Cardiac septum (tissue), 1 donor: ENCODE data around the gene STAB1. TPM values are rescaled to one million over a fixed set of nuclear protein-coding genes. Genes with fewer than 3 reads are reported as not detected.

Source experiments
- DNase-seq: peaks from one replicate; pipeline ENCODE4 v3.0.0-alpha.2; 2020; ENCODE audit warnings: low spot score
- intact Hi-C: fragments of 100-400 bp; cut with DNase I; formaldehyde crosslinking; loops from one replicate; pipeline ENCODE4 v1.14.0; 2022
- total RNA-seq: library from RNA; stranded (reverse); fragmentation: NEBNext Ultra II Directional; extraction: Animal tissue kit (Norgen Biotek cat#: 25700); gene quantifications from one replicate; pipeline ENCODE4 v1.2.1, GENCODE V29; 2021
- donor health status: DM: no; HTN: no; CAD: no.

STAB1 gene
- total RNA-seq, 1 donor from 2014 or later = 52.2 TPM

DNA sequence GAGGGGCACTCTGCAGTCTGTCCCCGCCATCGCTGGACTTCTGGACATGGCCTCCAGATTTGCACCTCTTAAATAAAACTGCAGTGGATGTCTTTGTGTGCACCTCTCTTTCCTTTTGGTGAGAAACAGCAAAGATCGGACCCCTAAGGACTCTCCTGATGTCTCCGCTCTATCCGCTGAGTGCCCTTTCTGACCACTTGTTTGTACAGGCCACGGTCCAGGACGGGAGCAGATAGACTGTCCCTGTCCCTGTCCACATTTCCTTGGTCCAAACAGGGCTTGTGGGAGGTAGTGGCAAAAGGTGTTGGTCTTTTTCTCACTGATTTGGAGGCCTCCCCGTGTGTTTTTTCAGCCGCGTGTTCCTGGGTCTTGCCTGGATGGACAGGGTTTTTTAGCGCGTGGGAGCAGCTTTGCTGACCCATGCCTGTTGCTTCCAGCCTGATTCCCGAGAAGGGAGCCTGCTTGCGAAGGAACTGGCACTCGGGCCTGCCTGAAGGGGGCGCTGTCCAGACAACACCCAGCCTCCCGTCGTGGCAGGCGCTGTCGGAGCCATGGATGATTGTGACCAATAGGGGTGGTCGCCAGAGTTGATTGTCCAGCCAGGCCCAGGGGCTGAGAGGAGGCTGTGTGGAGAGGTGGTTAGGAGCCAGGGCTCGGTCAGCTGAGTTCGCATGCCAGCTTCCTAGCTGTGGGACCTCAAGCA lies 13.2 kb upstream of the STAB1 start:
- DNase-seq = no peak
- intact Hi-C loops = loop anchor here (2.0 kb wide), 1 partner anchor 49 kb away; no protein-coding TSS in a partner anchor

DNA sequence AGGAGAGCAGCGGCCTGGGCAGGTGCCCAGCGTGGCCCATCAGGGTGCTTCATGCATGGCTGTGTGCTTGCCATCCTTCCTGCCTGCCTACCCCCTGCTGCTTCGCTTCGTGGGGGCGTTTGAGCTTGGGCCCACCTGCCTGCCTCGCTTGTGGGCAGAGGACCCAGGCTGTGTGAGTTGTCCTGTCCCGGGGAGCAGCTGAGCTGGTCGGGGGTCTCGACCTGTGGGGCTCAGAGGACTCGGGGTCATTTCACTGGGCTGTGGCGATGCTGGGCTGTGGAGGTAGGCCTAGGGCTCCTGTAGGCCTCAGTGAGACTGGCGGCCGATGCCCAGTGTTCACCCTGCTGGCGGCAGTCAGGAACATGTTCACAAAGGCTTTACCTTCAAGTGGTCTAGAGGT lies 12.1 kb upstream of the STAB1 start:
- no peak for DNase-seq
- intact Hi-C loops = loop anchor here (2.0 kb wide), 1 partner anchor 48 kb away; no protein-coding TSS in a partner anchor

DNA sequence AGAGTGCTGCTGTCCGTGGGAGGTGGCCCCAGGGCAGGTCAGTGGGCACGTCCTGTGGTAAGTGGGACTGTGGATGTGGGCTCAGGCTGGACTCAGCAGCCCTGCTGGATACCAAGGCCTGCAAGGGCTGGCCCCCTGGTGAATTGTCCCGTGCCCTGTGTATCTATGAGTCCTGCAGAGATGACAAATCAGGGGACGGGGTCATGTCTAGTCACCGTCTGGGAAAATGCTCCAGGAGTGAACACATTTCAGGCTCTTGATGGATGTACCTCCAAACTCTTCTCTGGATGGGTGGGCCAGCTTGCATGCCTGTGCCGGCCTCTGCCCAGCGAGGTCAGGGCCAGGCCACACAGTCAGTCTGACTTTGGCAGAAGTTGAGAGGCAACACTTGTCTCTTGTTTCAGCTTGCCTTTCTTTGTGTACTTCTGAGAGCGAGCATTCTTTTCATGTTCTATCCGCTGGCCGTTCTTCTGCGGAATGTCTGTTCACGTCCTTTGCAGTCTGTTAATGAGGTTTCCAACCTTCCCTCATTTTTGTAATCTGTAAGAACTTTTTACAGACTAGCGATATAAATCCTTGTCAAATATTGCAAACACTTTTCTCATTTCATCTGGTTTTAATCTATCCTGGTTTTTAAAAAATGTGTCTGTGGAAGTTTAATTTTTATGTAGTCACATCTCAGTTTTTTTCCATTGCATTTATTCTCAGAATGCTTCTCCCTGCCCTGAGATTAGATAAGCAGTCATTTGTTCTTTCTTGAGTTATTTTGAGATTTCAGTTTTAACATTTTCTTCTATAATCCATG lies 11.4 kb upstream of the STAB1 start:
- intact Hi-C loops = loop anchor here (2.0 kb wide), 1 partner anchor 47 kb away; no protein-coding TSS in a partner anchor
- no peak for DNase-seq

- DNase-seq = no peak
- intact Hi-C loops = no loop called here
Measured at GRCh38 chr3:52484680-52485461, 10.3 kb upstream of the STAB1 start.

DNA sequence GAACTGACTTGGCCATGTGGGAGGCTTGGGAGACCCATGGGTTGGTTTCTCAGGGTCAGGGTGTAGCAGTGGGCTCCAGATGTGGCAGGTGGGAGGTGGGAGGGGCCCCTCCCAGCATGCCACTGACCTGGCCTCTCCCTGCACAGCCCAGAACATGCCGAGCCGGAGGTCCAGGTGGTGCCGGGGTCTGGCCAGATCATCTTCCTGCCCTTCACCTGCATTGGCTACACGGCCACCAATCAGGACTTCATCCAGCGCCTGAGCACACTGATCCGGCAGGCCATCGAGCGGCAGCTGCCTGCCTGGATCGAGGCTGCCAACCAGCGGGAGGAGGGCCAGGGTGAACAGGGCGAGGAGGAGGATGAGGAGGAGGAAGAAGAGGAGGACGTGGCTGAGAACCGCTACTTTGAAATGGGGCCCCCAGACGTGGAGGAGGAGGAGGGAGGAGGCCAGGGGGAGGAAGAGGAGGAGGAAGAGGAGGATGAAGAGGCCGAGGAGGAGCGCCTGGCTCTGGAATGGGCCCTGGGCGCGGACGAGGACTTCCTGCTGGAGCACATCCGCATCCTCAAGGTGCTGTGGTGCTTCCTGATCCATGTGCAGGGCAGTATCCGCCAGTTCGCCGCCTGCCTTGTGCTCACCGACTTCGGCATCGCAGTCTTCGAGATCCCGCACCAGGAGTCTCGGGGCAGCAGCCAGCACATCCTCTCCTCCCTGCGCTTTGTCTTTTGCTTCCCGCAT lies 7.9 kb upstream of the STAB1 start:
- no peak for DNase-seq
- intact Hi-C loops = no loop called here

GRCh38 chr3:52487788-52488691 lies 7.1 kb upstream of the STAB1 start:
- DNase-seq = no peak
- intact Hi-C loops = no loop called here

DNA sequence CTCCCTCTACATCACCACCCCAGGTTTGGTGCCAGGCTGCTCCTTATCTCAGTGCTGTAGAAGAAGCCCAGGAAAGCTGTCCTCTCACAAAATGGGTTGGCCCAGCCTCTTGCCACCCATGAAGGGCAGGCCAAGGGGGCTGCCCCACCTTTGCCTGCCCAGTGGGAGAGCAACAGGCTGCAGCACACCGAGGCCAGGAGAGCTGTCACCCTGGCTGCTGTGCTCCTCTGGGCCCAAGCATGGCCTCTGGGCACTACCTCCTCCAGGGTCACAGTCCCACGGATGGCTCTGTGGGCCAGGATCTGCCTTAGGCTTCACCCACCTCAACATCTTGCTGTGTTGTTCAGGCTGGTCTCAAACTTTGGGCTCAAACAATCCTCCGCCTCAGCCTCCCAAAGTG lies 6.4 kb upstream of the STAB1 start:
- intact Hi-C loops = no loop called here
- no peak for DNase-seq

GRCh38 chr3:52489453-52489852 lies 5.7 kb upstream of the STAB1 start:
- intact Hi-C loops = no loop called here
- DNase-seq = no peak

DNA sequence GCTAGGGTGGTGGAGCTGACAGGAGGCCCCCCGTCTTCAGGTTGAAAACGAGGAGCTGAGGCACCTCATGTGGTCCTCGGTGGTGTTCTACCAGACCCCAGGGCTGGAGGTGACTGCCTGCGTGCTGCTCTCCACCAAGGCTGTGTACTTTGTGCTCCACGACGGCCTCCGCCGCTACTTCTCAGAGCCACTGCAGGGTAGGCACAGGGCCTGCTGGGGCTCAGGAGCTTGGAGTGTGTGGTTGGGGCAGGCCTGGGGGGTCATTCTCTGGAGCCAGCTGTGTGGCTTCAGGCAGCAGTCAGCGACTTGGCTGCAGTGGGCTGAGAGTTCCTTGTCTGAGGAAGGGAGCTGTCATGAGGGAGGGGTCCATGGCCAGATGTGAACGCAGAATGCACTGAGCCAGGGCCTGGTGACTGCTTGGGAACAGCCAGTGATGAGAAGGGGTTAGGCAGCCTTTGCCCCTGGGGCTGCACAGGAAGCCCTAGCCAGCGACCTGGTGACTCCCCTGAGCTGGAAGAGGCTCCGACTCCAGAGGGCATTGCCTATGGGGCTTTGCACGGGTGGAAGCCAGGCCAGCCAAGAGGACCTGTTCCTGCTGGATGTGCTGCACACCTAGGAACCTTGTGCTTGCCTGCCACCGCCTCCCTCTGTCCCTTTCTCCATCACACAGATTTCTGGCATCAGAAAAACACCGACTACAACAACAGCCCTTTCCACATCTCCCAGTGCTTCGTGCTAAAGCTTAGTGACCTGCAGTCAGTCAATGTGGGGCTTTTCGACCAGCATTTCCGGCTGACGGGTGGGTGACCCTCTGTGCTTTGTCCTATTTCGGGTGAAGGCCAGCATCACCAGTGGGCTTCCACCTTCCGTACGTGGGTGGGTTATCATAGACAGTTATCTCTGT lies 4.9 kb upstream of the STAB1 start:
- intact Hi-C loops = no loop called here
- no peak for DNase-seq

GRCh38 chr3:52490939-52491526 lies 4.1 kb upstream of the STAB1 start:
- intact Hi-C loops = no loop called here
- DNase-seq = peak; percentile 85

DNA sequence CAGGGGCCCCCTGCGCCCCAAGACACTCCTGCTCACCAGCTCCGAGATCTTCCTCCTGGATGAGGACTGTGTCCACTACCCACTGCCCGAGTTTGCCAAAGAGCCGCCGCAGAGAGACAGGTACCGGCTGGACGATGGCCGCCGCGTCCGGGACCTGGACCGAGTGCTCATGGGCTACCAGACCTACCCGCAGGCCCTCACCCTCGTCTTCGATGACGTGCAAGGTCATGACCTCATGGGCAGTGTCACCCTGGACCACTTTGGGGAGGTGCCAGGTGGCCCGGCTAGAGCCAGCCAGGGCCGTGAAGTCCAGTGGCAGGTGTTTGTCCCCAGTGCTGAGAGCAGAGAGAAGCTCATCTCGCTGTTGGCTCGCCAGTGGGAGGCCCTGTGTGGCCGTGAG lies 3.1 kb upstream of the STAB1 start:
- DNase-seq = no peak
- intact Hi-C loops = no loop called here

- no peak for DNase-seq
- intact Hi-C loops = no loop called here
Measured at GRCh38 chr3:52493232-52494017, 1.7 kb upstream of the STAB1 start.

- no peak for DNase-seq
- intact Hi-C loops = no loop called here
Measured at GRCh38 chr3:52494445-52494844, 693 bp upstream of the STAB1 start.

GRCh38 chr3:52495777-52496602 lies 852 bp downstream of the STAB1 start:
- intact Hi-C loops = no loop called here
- DNase-seq = no peak
